ENCODE results near the gene IGSF9. TPM values are rescaled to one million over a fixed set of nuclear protein-coding genes. Genes with fewer than 3 reads are reported as not detected.

The IGSF9 gene
- total and polyA plus RNA-seq, 2 experiments from 2014 or later = 10.3 to 27.6 TPM

- no peak overlapping the region; the same call in 2 of the 3 replicates for H3K4me3 Mint-ChIP-seq
- peak overlapping the region; percentile 53 for H3K4me2 ChIP-seq
- H3K27me3 Mint-ChIP-seq (ENCODE audit: insufficient read depth, low read depth, poor library complexity) = peaks cover 27% of the 10 kb centered on the region
- no peaks in the 10 kb centered on the region for H3K9me3 Mint-ChIP-seq
- H4K20me1 ChIP-seq (replicated peaks; ENCODE audit: insufficient read depth) = no peaks in the 10 kb centered on the region
- no peaks in the 10 kb centered on the region for H3K27me3 ChIP-seq (ENCODE audit: insufficient read depth)
- no peaks in the 10 kb centered on the region for H3K9me2 ChIP-seq (ENCODE audit: insufficient read depth)
- H3K27ac Mint-ChIP-seq = peak overlapping the region; percentile 10; the same call in 1 of the 2 replicates
- H3K79me2 ChIP-seq (replicated peaks; ENCODE audit: insufficient read depth) = no peaks in the 10 kb centered on the region
- peaks cover 33% of the 10 kb centered on the region for H3K4me1 ChIP-seq (ENCODE audit: insufficient read depth)
- TF ChIP-seq NANOG (IDR thresholded peaks at IDR 0.05; ENCODE audit: borderline replicate concordance) = no peak
- TF ChIP-seq ZNF114 (CRISPR knock-in tag; IDR thresholded peaks at IDR 0.05) = no peak
- TF ChIP-seq, protein P1, sequence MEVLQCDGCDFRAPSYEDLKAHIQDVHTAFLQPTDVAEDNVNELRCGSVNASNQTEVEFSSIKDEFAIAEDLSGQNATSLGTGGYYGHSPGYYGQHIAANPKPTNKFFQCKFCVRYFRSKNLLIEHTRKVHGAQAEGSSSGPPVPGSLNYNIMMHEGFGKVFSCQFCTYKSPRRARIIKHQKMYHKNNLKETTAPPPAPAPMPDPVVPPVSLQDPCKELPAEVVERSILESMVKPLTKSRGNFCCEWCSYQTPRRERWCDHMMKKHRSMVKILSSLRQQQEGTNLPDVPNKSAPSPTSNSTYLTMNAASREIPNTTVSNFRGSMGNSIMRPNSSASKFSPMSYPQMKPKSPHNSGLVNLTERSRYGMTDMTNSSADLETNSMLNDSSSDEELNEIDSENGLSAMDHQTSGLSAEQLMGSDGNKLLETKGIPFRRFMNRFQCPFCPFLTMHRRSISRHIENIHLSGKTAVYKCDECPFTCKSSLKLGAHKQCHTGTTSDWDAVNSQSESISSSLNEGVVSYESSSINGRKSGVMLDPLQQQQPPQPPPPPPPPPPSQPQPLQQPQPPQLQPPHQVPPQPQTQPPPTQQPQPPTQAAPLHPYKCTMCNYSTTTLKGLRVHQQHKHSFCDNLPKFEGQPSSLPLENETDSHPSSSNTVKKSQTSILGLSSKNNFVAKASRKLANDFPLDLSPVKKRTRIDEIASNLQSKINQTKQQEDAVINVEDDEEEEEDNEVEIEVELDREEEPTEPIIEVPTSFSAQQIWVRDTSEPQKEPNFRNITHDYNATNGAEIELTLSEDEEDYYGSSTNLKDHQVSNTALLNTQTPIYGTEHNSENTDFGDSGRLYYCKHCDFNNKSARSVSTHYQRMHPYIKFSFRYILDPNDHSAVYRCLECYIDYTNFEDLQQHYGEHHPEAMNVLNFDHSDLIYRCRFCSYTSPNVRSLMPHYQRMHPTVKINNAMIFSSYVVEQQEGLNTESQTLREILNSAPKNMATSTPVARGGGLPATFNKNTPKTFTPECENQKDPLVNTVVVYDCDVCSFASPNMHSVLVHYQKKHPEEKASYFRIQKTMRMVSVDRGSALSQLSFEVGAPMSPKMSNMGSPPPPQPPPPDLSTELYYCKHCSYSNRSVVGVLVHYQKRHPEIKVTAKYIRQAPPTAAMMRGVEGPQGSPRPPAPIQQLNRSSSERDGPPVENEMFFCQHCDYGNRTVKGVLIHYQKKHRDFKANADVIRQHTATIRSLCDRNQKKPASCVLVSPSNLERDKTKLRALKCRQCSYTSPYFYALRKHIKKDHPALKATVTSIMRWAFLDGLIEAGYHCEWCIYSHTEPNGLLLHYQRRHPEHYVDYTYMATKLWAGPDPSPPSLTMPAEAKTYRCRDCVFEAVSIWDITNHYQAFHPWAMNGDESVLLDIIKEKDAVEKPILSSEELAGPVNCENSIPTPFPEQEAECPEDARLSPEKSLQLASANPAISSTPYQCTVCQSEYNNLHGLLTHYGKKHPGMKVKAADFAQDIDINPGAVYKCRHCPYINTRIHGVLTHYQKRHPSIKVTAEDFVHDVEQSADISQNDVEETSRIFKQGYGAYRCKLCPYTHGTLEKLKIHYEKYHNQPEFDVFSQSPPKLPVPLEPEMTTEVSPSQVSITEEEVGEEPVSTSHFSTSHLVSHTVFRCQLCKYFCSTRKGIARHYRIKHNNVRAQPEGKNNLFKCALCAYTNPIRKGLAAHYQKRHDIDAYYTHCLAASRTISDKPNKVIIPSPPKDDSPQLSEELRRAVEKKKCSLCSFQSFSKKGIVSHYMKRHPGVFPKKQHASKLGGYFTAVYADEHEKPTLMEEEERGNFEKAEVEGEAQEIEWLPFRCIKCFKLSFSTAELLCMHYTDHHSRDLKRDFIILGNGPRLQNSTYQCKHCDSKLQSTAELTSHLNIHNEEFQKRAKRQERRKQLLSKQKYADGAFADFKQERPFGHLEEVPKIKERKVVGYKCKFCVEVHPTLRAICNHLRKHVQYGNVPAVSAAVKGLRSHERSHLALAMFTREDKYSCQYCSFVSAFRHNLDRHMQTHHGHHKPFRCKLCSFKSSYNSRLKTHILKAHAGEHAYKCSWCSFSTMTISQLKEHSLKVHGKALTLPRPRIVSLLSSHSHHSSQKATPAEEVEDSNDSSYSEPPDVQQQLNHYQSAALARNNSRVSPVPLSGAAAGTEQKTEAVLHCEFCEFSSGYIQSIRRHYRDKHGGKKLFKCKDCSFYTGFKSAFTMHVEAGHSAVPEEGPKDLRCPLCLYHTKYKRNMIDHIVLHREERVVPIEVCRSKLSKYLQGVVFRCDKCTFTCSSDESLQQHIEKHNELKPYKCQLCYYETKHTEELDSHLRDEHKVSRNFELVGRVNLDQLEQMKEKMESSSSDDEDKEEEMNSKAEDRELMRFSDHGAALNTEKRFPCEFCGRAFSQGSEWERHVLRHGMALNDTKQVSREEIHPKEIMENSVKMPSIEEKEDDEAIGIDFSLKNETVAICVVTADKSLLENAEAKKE (CRISPR knock-in tag; IDR thresholded peaks at IDR 0.05) = no peak
- no peaks in the 10 kb centered on the region for H3K36me3 ChIP-seq (ENCODE audit: insufficient read depth)
- peak overlapping the region; percentile 62; the same call in 1 of the 2 replicates for H3K27ac ChIP-seq (ENCODE audit: low read depth)
- no peak overlapping the region for H3K4me3 ChIP-seq
- no peaks in the 10 kb centered on the region for H3F3A ChIP-seq (replicated peaks; ENCODE audit: low read depth)
- peak; percentile 6; the same call in 2 of the 3 replicates for ATAC-seq
- no peak for DNase-seq (ENCODE audit: low spot score)
- H3K4me1 Mint-ChIP-seq = peaks cover 61% of the 10 kb centered on the region
- H3K36me3 Mint-ChIP-seq (ENCODE audit: low read depth) = peaks cover 10% of the 10 kb centered on the region
- no peak overlapping the region for H2AFZ ChIP-seq
These were observed 31.0 kb downstream of the IGSF9 start for GRCh38 chr1:159914252-159915018.
